Transverse colon (tissue), 4 donors: ENCODE measurements around the gene FAM114A1. TPM values are rescaled to one million over a fixed set of nuclear protein-coding genes. Genes with fewer than 3 reads are reported as not detected.

Experiments
- DNase-seq: peaks from one replicate; pipeline ENCODE4 v3.0.0-alpha.2; 2019
- H3K27ac ChIP-seq, 4 donors: fragments of 200-600 bp; sonication (generic); 2 replicates each; pipeline ENCODE4 v1.5.1; 2016 to 2018; ENCODE audit warnings: inconsistent platforms in 4 of 4
- H3K27me3 ChIP-seq: fragments of 200-600 bp; sonication (generic); 2 replicates; pipeline ENCODE4 v1.5.1; 2017; ENCODE audit warnings: inconsistent platforms
- H3K36me3 ChIP-seq, 4 donors: fragments of 200-600 bp; sonication (generic); 2 replicates each; pipeline ENCODE4 v1.5.1; 2017 to 2019; ENCODE audit warnings: inconsistent platforms in 4 of 4
- H3K4me1 ChIP-seq, 4 donors: fragments of 200-600 bp; sonication (generic); 2 replicates each; pipeline ENCODE4 v1.5.1; 2017 to 2020; ENCODE audit warnings: inconsistent platforms in 4 of 4
- H3K4me3 ChIP-seq, 4 donors: fragments of 200-600 bp; sonication (generic); 1 replicate in 1 of 4; 2 replicates in 3 of 4; pipeline versions ENCODE4 v1.5.1 to v1.6.1; 2017 to 2019; ENCODE audit warnings: inconsistent platforms in 4 of 4
- H3K9me3 ChIP-seq, 2 donors: fragments of 200-600 bp; sonication (generic); 2 replicates each; pipeline ENCODE4 v1.5.1; 2017 to 2019; ENCODE audit warnings: inconsistent platforms in 2 of 2
- EP300 ChIP-seq: sonication (generic); formaldehyde crosslinking; IDR thresholded peaks from one replicate; pipeline ENCODE4 v1.6.1; 2017; ENCODE audit warnings: antibody characterized with exemption, low read depth
- POLR2A ChIP-seq: fragments of 450-650 bp; IDR thresholded peaks from one replicate; pipeline ENCODE4 v1.6.1; 2016; ENCODE audit warnings: antibody characterized with exemption, mild to moderate bottlenecking, moderate library complexity
- POLR2AphosphoS5 ChIP-seq, 3 donors: sonication (generic); formaldehyde crosslinking; IDR thresholded peaks; one replicate each; pipeline ENCODE4 v1.6.1; 2016; ENCODE audit warnings: antibody characterized with exemption in 3 of 3
- WGBS, 2 donors: methylation state at CpG; one replicate each; pipeline ENCODE4 v1.1.5; 2018; ENCODE audit warnings: low coverage in 1 of 2; 5-methylcytosine and 5-hydroxymethylcytosine counted together
- in situ Hi-C, 4 donors: fragments of 200-750 bp; cut with MboI; loops; one replicate each; pipeline versions ENCODE4 v1.15.0 to v1.15.1; 2017; ENCODE audit warnings: low sequenced_read_pairs in 3 of 4, low pct_ligation_motif_present in 1 of 4, low pct_unique_long_range_greater_than_20kb in 1 of 4
- intact Hi-C: fragments of 100-400 bp; cut with DNase I; formaldehyde crosslinking; loops from one replicate; pipeline ENCODE4 v1.15.1; 2023; ENCODE audit warnings: low total_unique reads
- total RNA-seq, 4 donors: library from RNA; depleted of rRNA; stranded (reverse); fragments of >200 nt; gene quantifications; one replicate each; pipeline ENCODE4 v1.1.0, GENCODE V29; 2016
- TF ChIP-seq, protein P1 (sequence below), 5 experiments: fragments of 200-600 bp in 3 of 5; fragments of 450-650 bp in 2 of 5; sonication (generic) in 3 of 5; IDR thresholded peaks; 1 replicate in 2 of 5; 2 replicates in 3 of 5; pipeline ENCODE4 v1.5.1; 2016 to 2017; ENCODE audit warnings: antibody characterized with exemption in 5 of 5, inconsistent platforms in 3 of 5, mild to moderate bottlenecking in 2 of 5, moderate library complexity in 1 of 5

Gene FAM114A1
- total RNA-seq, 4 donors from 2014 or later: 52.4 to 121 (median 115) TPM

GRCh38 chr4:38884254-38884653, 16.6 kb downstream of the FAM114A1 start:
- no peak overlapping the region for H3K4me3 ChIP-seq
- no peak for DNase-seq
- in situ Hi-C loops: loop anchor here in 1 of 4 donors (25.0 kb wide), 1 partner anchor 553 kb away; no protein-coding TSS in a partner anchor
- intact Hi-C loops: no loop called here
- H3K36me3 ChIP-seq: peaks cover 0 to 14% (median 5%) of the 10 kb centered on the region in 4 donors
- peaks cover 0 to 10% (median 7%) of the 10 kb centered on the region in 4 donors for H3K4me1 ChIP-seq
- TF ChIP-seq POLR2AphosphoS5 (IDR thresholded peaks at IDR 0.05) (no peak), EP300 (no peak), POLR2A (no peak)
- TF ChIP-seq, protein P1, sequence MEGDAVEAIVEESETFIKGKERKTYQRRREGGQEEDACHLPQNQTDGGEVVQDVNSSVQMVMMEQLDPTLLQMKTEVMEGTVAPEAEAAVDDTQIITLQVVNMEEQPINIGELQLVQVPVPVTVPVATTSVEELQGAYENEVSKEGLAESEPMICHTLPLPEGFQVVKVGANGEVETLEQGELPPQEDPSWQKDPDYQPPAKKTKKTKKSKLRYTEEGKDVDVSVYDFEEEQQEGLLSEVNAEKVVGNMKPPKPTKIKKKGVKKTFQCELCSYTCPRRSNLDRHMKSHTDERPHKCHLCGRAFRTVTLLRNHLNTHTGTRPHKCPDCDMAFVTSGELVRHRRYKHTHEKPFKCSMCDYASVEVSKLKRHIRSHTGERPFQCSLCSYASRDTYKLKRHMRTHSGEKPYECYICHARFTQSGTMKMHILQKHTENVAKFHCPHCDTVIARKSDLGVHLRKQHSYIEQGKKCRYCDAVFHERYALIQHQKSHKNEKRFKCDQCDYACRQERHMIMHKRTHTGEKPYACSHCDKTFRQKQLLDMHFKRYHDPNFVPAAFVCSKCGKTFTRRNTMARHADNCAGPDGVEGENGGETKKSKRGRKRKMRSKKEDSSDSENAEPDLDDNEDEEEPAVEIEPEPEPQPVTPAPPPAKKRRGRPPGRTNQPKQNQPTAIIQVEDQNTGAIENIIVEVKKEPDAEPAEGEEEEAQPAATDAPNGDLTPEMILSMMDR (IDR thresholded peaks at IDR 0.05): no peak
- no peaks in the 10 kb centered on the region for H3K9me3 ChIP-seq
- no peaks in the 10 kb centered on the region for H3K27me3 ChIP-seq
- 98 to 100% methylated on average over 3 to 4 of the region's 4 CpGs for WGBS, 2 donors
- no peak overlapping the region for H3K27ac ChIP-seq

- Histone ChIP-seq H3K27ac (peak overlapping the region; percentile 10 to 73 (median 42)), H3K27me3 (no peaks in the 10 kb centered on the region), H3K4me1 (peaks cover 14 to 54% (median 36%) of the 10 kb centered on the region in 4 donors), H3K36me3 (peaks cover 0 to 10% (median 0%) of the 10 kb centered on the region in 4 donors), H3K9me3 (no peaks in the 10 kb centered on the region), H3K4me3 (no peak overlapping the region)
- TF ChIP-seq, protein P1 (IDR thresholded peaks at IDR 0.05): no peak
- TF ChIP-seq POLR2AphosphoS5 (IDR thresholded peaks at IDR 0.05): peak; percentile 37 to 52 (median 42)
- in situ Hi-C loops: loop anchor here in 1 of 4 donors (25.0 kb wide), 1 partner anchor 548 kb away; no protein-coding TSS in a partner anchor
- DNase-seq: no peak
- intact Hi-C loops: no loop called here
- WGBS, 2 donors: 53 to 56% methylated on average over 1 of the region's 1 CpG
These were observed 21.5 kb downstream of the FAM114A1 start for GRCh38 chr4:38889143-38889542.

DNA sequence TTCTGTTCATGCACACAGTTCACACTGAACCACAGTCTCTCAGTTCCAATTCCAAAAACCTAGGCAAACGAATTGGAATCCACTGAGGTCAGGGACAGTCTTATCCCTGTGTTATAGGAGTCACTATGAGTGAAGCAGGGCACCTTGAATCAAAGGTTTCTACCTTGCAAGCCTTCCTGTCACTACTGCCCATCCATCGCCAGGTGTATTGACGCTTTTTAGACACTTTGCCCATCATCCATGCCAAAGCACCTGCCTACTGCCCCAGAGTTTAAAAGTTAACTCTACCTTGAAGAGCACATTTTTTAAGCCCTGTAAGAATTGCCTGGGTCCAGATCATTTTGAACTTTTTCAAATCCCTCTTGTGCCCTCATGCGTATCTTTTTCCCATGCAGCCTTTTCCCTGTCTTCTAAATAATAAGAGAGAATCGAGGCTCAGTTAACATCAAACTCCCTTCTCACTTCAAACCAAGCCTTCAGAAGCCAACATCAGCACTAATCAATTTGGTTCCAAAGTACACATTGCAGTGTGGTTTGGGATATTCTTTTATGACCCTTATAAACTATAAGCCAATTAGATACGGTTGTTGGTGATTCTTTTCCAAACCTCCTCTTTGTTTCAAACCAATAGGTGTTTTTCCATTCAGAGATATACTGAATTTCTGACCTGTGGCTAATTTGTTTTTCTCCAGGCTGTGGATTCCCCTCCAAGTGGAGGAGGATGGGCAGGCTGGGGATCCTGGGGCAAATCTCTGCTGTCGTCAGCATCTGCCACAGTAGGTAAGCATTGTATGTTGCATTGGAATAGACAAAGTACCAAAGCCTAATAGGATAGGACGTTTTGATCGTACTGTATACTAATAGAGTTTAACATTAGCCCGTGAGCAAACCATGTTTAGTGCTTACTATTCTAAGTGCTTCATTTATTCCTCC, 23.7 kb downstream of the FAM114A1 start:
- TF ChIP-seq, protein P1 (IDR thresholded peaks at IDR 0.05): no peak
- TF ChIP-seq POLR2A (no peak), POLR2AphosphoS5 (IDR thresholded peaks at IDR 0.05) (no peak), EP300 (no peak)
- peak overlapping the region; percentile 29 to 73 (median 44) for H3K27ac ChIP-seq
- peaks cover 14 to 54% (median 36%) of the 10 kb centered on the region in 4 donors for H3K4me1 ChIP-seq
- H3K9me3 ChIP-seq: no peaks in the 10 kb centered on the region
- DNase-seq: no peak
- H3K27me3 ChIP-seq: no peaks in the 10 kb centered on the region
- H3K36me3 ChIP-seq: peaks cover 0 to 10% (median 0%) of the 10 kb centered on the region in 4 donors
- 58 to 66% methylated on average over 10 of the region's 10 CpGs for WGBS, 2 donors
- H3K4me3 ChIP-seq: no peak overlapping the region
- in situ Hi-C loops: loop anchor here in 1 of 4 donors (25.0 kb wide), 1 partner anchor 546 kb away; no protein-coding TSS in a partner anchor
- intact Hi-C loops: no loop called here

DNA sequence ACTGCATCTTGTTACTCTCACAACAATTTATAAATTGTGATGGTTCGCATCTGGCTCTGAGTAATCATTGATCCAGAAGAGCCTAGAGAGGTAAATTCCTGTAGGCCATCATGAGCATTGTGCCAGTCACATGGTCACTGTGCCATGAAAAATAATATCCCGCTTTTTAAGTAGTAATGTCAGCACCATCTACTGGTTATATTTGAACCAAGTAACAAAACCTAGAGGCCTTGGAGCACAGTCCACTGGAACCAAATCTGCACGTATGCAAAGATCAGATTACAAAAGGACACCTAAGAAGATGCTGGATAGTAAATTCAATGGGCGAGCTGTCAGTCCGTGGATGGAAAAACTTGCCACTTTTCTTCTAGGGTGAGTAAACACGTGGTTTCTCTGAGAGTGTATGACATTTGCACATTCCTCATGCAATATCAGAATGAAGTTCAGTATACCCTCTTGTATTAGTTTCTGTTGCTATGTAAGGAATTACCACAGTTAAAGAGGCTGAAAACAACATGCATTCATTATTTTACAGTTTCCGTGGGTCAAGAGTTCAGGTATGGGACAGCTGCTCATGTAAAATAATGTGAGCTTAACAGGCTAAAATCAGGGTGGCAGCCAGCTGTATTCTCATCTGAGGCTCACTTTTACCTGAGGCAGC, 26.8 kb downstream of the FAM114A1 start:
- intact Hi-C loops (no loop called here), in situ Hi-C loops (loop anchor here in 1 of 4 donors (25.0 kb wide), 1 partner anchor 543 kb away; no protein-coding TSS in a partner anchor)
- H3K4me3 ChIP-seq: no peak overlapping the region
- peaks cover 0 to 5% (median 0%) of the 10 kb centered on the region in 4 donors for H3K36me3 ChIP-seq
- TF ChIP-seq EP300 (no peak), POLR2A (no peak), POLR2AphosphoS5 (IDR thresholded peaks at IDR 0.05) (no peak)
- TF ChIP-seq, protein P1 (IDR thresholded peaks at IDR 0.05): no peak
- H3K4me1 ChIP-seq: peaks cover 12 to 42% (median 28%) of the 10 kb centered on the region in 4 donors
- H3K9me3 ChIP-seq: no peaks in the 10 kb centered on the region
- no peak for DNase-seq
- H3K27ac ChIP-seq: no peak overlapping the region
- 91 to 100% methylated on average over 3 to 7 of the region's 7 CpGs for WGBS, 2 donors
- H3K27me3 ChIP-seq: no peaks in the 10 kb centered on the region
